DOHH2 (cell line): ENCODE data around the gene OR13A1.
"Not testable (repeated sequence)": the region's sequence is repeated elsewhere in the genome, so short reads cannot be mapped to it uniquely, and the experiment has no call there.

Experiments used
- H3F3A ChIP-seq: fragments of 200-600 bp; sonication (generic), shearing (Covaris generic); 2 replicates; pipeline ENCODE4 v1.6.0; 2016; ENCODE audit warnings: antibody characterized with exemption, mild to moderate bottlenecking; ENCODE audit not compliant: control insufficient read depth, insufficient read depth
- H3K27ac ChIP-seq: fragments of 200-600 bp; sonication (generic); 2 replicates; pipeline ENCODE4 v1.5.1; 2014; ENCODE audit warnings: low read depth, mild to moderate bottlenecking, low read length, moderate library complexity
- H3K27me3 ChIP-seq: fragments of 200-600 bp; sonication (generic); 2 replicates; pipeline ENCODE4 v1.6.1; 2014; ENCODE audit warnings: mild to moderate bottlenecking, low read length, mixed read lengths; ENCODE audit not compliant: control insufficient read depth
- H3K36me3 ChIP-seq: fragments of 200-600 bp; sonication (generic); 2 replicates; pipeline ENCODE4 v1.6.1; 2014; ENCODE audit warnings: mild to moderate bottlenecking, low read length, moderate library complexity, mixed read lengths; ENCODE audit not compliant: control insufficient read depth
- H3K4me1 ChIP-seq: fragments of 200-600 bp; sonication (generic); 2 replicates; pipeline ENCODE4 v1.6.1; 2014; ENCODE audit warnings: mild to moderate bottlenecking, low read length, mixed read lengths; ENCODE audit not compliant: control insufficient read depth
- H3K4me2 ChIP-seq: fragments of 200-600 bp; sonication (generic); 2 replicates; pipeline ENCODE4 v1.6.0; 2014; ENCODE audit warnings: mild to moderate bottlenecking, low read length, moderate library complexity
- H3K4me3 ChIP-seq: fragments of 200-600 bp; sonication (generic); 2 replicates; pipeline ENCODE4 v1.5.1; 2014; ENCODE audit warnings: mild to moderate bottlenecking, low read length, mixed read lengths
- H3K79me2 ChIP-seq: fragments of 200-600 bp; sonication (generic); 2 replicates; pipeline ENCODE4 v1.6.1; 2014; ENCODE audit warnings: mild to moderate bottlenecking, low read length, mixed read lengths; ENCODE audit not compliant: control insufficient read depth
- H3K9me2 ChIP-seq: fragments of 200-600 bp; sonication (generic); replicated peaks from 2 replicates; pipeline ENCODE4 v1.6.1; 2014; ENCODE audit warnings: mild to moderate bottlenecking, low read length, mixed read lengths; ENCODE audit not compliant: control insufficient read depth
- H3K9me3 ChIP-seq: fragments of 200-600 bp; sonication (generic); 2 replicates; pipeline ENCODE4 v1.6.1; 2014; ENCODE audit warnings: antibody characterized with exemption, low read length, mixed read lengths; ENCODE audit not compliant: control insufficient read depth, insufficient read depth
- H4K20me1 ChIP-seq: fragments of 200-600 bp; sonication (generic); 2 replicates; pipeline ENCODE4 v1.6.0; 2014; ENCODE audit warnings: low read depth, mild to moderate bottlenecking, antibody characterized with exemption, low read length, moderate library complexity; ENCODE audit not compliant: control insufficient read depth, insufficient read depth
- EZH2phosphoT487 ChIP-seq: fragments of 200-600 bp; sonication (generic); IDR thresholded peaks from 2 replicates; pipeline ENCODE4 v1.6.1; 2017; ENCODE audit warnings: borderline replicate concordance, mild to moderate bottlenecking, antibody characterized with exemption, low read length, moderate library complexity, mixed read lengths
- TF ChIP-seq, protein P1 (sequence below): fragments of 200-600 bp; sonication (generic); IDR thresholded peaks from one replicate; pipeline ENCODE4 v1.5.1; 2014; ENCODE audit warnings: antibody characterized with exemption, mild to moderate bottlenecking, low read depth, low read length; ENCODE audit not compliant: poor library complexity, severe bottlenecking

Gene OR13A1

DNA sequence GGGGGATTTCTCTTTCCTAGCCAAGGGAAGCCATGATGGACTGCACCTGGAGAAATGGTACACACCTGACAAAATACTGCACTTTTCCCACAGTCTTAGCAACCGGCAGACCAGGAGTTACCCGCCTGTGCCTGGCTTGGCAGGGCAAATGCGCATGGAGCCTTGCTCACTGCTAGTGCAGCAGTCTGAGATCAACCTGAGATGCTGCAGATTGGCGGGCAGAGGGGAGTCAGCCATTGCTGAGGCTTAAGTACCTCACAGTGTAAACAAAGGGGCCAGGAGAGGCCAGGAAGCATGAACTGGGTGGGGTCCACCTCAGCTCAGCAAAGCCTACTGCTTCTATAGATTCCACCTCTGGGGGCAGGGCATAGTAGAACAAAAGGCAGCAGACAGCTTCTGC, 49.4 kb downstream of the OR13A1 start:
- Histone ChIP-seq H3K4me1 (no peaks in the 10 kb centered on the region), H3F3A (no peaks in the 10 kb centered on the region), H3K9me2 (no peaks in the 10 kb centered on the region), H3K79me2 (no peaks in the 10 kb centered on the region), H3K36me3 (no peaks in the 10 kb centered on the region), H3K27ac (no peak overlapping the region), H3K27me3 (no peaks in the 10 kb centered on the region), H3K4me2 (no peak overlapping the region), H4K20me1 (no peaks in the 10 kb centered on the region), H3K4me3 (no peak overlapping the region), H3K9me3 (no peaks in the 10 kb centered on the region)
- TF ChIP-seq, protein P1, sequence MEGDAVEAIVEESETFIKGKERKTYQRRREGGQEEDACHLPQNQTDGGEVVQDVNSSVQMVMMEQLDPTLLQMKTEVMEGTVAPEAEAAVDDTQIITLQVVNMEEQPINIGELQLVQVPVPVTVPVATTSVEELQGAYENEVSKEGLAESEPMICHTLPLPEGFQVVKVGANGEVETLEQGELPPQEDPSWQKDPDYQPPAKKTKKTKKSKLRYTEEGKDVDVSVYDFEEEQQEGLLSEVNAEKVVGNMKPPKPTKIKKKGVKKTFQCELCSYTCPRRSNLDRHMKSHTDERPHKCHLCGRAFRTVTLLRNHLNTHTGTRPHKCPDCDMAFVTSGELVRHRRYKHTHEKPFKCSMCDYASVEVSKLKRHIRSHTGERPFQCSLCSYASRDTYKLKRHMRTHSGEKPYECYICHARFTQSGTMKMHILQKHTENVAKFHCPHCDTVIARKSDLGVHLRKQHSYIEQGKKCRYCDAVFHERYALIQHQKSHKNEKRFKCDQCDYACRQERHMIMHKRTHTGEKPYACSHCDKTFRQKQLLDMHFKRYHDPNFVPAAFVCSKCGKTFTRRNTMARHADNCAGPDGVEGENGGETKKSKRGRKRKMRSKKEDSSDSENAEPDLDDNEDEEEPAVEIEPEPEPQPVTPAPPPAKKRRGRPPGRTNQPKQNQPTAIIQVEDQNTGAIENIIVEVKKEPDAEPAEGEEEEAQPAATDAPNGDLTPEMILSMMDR: no peak
- TF ChIP-seq EZH2phosphoT487: no peak

DNA sequence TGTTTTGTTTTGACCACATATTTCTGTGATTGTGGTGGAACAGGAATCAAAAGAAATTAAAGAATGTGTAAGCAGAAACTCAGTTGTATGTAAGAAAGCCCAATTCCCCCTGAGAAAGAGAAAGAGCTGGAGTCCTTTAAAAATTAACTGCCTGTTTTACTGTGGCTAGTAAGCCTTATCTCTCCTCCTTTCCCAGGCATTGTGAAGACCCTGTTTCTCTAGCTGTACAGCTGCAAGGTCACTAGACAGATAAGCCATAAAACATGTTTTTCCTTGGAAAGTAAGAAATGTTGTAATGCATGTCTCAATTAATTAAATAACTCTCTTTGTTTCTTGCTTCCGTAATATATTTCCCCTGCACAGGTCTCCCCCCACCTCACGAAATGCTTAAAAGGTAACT, 53.5 kb downstream of the OR13A1 start:
- Histone ChIP-seq H3K4me2 (no peak overlapping the region), H3K27ac (no peak overlapping the region), H3K9me3 (no peaks in the 10 kb centered on the region), H3K27me3 (no peaks in the 10 kb centered on the region), H4K20me1 (no peaks in the 10 kb centered on the region), H3F3A (no peaks in the 10 kb centered on the region), H3K36me3 (no peaks in the 10 kb centered on the region), H3K79me2 (no peaks in the 10 kb centered on the region), H3K4me3 (no peak overlapping the region), H3K4me1 (no peaks in the 10 kb centered on the region), H3K9me2 (no peaks in the 10 kb centered on the region)
- TF ChIP-seq, protein P1: no peak
- no peak for TF ChIP-seq EZH2phosphoT487

DNA sequence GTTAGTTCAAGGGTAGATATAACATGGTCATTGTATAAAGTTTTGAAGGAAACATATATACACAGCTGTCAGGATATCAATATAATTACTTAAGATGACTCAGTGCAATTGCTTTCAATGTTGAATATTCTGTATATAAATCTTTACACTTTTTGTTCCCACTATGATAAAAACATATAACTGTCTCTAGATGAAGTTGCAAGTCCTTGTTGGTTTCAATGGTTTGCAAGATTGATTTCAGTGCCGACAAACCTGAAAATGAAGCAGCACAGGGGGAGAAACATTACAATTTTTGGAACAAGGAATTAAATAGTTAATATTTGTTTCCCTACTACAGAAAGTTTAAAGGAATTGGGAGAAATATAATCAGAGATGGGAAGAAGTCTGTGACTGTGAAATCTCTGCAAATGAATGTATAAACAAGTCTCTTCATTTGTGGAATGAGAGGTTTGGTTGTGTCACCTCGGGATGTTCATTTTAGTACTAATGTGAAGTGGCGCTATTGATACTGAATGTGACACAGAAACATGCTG, 54.1 kb downstream of the OR13A1 start:
- no peaks in the 10 kb centered on the region for H3K27me3 ChIP-seq
- H3K4me3 ChIP-seq: no peak overlapping the region
- H3K9me3 ChIP-seq: no peaks in the 10 kb centered on the region
- no peaks in the 10 kb centered on the region for H3K79me2 ChIP-seq
- H3K4me1 ChIP-seq: no peaks in the 10 kb centered on the region
- no peak for TF ChIP-seq EZH2phosphoT487
- TF ChIP-seq, protein P1: no peak
- no peaks in the 10 kb centered on the region for H3K36me3 ChIP-seq
- H3K4me2 ChIP-seq: no peak overlapping the region
- H3K27ac ChIP-seq: no peak overlapping the region
- no peaks in the 10 kb centered on the region for H3F3A ChIP-seq
- no peaks in the 10 kb centered on the region for H4K20me1 ChIP-seq
- H3K9me2 ChIP-seq: no peaks in the 10 kb centered on the region

DNA sequence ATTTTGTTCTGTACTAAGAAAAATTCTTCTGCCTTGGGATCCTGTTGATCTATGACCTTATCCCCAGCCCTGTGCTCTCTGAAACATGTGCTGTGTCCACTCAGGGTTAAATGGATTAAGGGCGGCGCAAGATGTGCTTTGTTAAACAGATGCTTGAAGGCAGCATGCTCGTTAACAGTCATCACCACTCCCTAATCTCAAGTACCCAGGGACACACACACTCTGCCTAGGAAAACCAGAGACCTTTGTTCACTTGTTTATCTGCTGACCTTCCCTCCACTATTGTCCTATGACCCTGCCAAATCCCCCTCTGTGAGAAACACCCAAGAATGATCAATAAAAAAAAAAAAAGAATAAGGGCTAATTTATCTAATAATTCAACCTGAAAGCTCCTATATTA, 54.8 kb downstream of the OR13A1 start:
- H3K4me3 ChIP-seq, H3K4me2 ChIP-seq, H3K27me3 ChIP-seq, H3K9me3 ChIP-seq, H3F3A ChIP-seq, H3K27ac ChIP-seq, H3K4me1 ChIP-seq, H3K36me3 ChIP-seq, H3K9me2 ChIP-seq, H3K79me2 ChIP-seq, H4K20me1 ChIP-seq: not testable (repeated sequence)

DNA sequence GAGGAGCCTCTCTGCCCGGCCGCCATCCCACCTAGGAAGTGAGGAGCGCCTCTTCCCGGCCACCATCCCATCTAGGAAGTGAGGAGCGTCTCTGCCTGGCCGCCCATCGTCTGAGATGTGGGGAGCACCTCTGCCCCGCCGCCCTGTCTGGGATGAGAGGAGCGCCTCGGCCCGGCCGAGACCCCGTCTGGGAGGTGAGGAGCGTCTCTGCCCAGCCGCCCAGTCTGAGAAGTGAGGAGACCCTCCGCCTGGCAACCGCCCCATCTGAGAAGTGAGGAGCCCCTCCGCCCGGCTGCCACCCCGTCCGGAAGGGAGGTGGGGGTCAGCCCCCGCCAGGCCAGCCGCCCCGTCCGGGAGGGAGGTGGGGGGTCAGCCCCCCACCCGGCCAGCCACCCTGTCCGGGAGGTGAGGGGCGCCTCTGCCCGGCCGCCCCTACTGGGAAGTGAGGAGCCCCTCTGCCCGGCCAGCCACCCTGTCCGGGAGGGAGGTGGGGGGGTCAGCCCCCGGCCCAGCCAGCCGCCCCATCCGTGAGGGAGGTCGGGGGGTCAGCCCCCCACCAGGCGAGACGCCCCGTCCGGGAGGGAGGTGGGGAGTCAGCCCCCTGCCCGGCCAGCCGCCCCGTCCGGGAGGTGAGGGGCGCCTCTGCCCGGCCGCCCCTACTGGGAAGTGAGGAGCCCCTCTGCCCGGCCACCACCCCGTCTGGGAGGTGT, 55.5 kb downstream of the OR13A1 start:
- not testable (repeated sequence) for H3K9me2 ChIP-seq, H3K36me3 ChIP-seq, H3K4me3 ChIP-seq, H3K4me2 ChIP-seq, H3F3A ChIP-seq, H3K79me2 ChIP-seq, H4K20me1 ChIP-seq, H3K27ac ChIP-seq, H3K9me3 ChIP-seq, H3K4me1 ChIP-seq, H3K27me3 ChIP-seq
